Measurements from ENCODE around the gene DPCD. TPM values are rescaled to one million over a fixed set of nuclear protein-coding genes. Genes with fewer than 3 reads are reported as not detected.

DPCD gene
- polyA plus RNA-seq, 1 donor from 2014 or later: 234 TPM

GRCh38 chr10:101658975-101659374 lies 70.9 kb downstream of the DPCD start:
- no peak overlapping the region for H3K27ac ChIP-seq (ENCODE audit: low read length)
- H3K79me2 ChIP-seq (replicated peaks; ENCODE audit: insufficient read depth, low read length): no peaks in the 10 kb centered on the region
- H3K9me2 ChIP-seq (ENCODE audit: insufficient read depth, low read length): no peaks in the 10 kb centered on the region
- no peaks in the 10 kb centered on the region for H3K27me3 ChIP-seq (ENCODE audit: insufficient read depth, low read depth, low read length)
- no peaks in the 10 kb centered on the region for H3F3A ChIP-seq (ENCODE audit: insufficient read depth, low read length, poor library complexity, severe bottlenecking)
- no peaks in the 10 kb centered on the region for H3K9me3 ChIP-seq (ENCODE audit: low read length)
- no peak overlapping the region for H3K4me2 ChIP-seq (ENCODE audit: low read length)
- no peak overlapping the region for H3K4me3 ChIP-seq (ENCODE audit: low read length)
- no peak overlapping the region for H2AFZ ChIP-seq (ENCODE audit: low read depth, low read length)
- H4K20me1 ChIP-seq (ENCODE audit: insufficient read depth): no peaks in the 10 kb centered on the region
- no peak for TF ChIP-seq MXI1 (conservative IDR thresholded peaks at IDR 0.05; ENCODE audit: poor library complexity, severe bottlenecking)
- no peak for TF ChIP-seq POLR2AphosphoS5 (IDR thresholded peaks at IDR 0.05)
- TF ChIP-seq SMC3 (conservative IDR thresholded peaks at IDR 0.05; ENCODE audit: poor library complexity): no peak
- TF ChIP-seq CTCF (IDR thresholded peaks at IDR 0.05; ENCODE audit: poor library complexity, severe bottlenecking): no peak
- no peak for TF ChIP-seq EP300 (conservative IDR thresholded peaks at IDR 0.05; ENCODE audit: poor library complexity, severe bottlenecking)
- TF ChIP-seq REST (IDR thresholded peaks at IDR 0.05; ENCODE audit: borderline replicate concordance): no peak
- TF ChIP-seq RAD21 (conservative IDR thresholded peaks at IDR 0.05): no peak
- no peak for TF ChIP-seq EZH2 (IDR thresholded peaks at IDR 0.05; ENCODE audit: borderline replicate concordance, insufficient read depth, low read length, poor library complexity, severe bottlenecking)
- no peak for TF ChIP-seq TAF1 (IDR thresholded peaks at IDR 0.05; ENCODE audit: low read depth)
- H3K36me3 ChIP-seq (ENCODE audit: insufficient read depth, low read length): no peaks in the 10 kb centered on the region
- no peak overlapping the region for H3K9ac ChIP-seq (ENCODE audit: low read length)

Small RNA genes within 50 kb of the gene (small RNA-seq; reads per million reads assigned to genes)
- gene MIR3158-1 (4.7 to 18.5 (median 14.3) reads per million in 3 experiments), gene RNU6-1165P (0 reads per million in 3 experiments)

Other genes starting within 250 kb of the DPCD start
- 25.2 and 32.6 TPM in 2 replicates for gene BTRC, start 234.2 kb upstream of the DPCD start, polyA plus RNA-seq
- 23.0 and 30.8 TPM in 2 replicates for gene POLL, start 64 bp upstream of the DPCD start, polyA plus RNA-seq
- gene FBXW4, start 106.8 kb downstream of the DPCD start, polyA plus RNA-seq: 7.7 and 11.8 TPM in 2 replicates
- gene FGF8, start 187.8 kb downstream of the DPCD start, polyA plus RNA-seq: 6.0 and 6.1 TPM in 2 replicates
- 49.1 and 53.0 TPM in 2 replicates for gene NPM3, start 195.1 kb downstream of the DPCD start, polyA plus RNA-seq
- 318 and 357 TPM in 2 replicates for gene OGA, start 230.1 kb downstream of the DPCD start, polyA plus RNA-seq

Measured in neural cell (in vitro differentiated cells).